NCI-H128 (cell line): Measurements from ENCODE around the gene SUGCT.

ENCODE experiments used
- DNase-seq: peaks from one replicate; lab custom pipeline; 2025; ENCODE audit not compliant: unreplicated experiment; lab: John Stamatoyannopoulos, UW

SUGCT gene

GRCh38 chr7:40843338-40843985, 708.7 kb downstream of the SUGCT start:
- DNase-seq = no peak

DNA sequence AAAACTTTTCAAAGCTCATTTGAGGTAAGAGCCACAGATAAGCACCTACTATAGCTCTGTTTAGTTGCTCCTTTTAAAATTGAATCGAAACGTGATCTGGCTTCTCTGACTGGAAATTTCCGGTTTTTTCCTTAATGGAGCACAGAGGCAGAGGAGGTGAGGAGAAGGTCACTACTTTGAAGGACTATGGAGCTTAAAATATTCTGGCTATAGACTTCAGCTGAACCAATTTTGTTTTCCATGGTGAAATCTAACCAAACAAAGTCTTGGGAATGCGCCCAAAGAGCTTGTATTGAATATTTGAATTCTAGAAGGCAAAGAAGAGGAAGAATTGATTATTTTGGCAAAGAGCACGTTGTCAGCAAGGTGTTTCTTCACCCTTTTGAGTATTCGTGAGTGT, 711.1 kb downstream of the SUGCT start:
- no peak for DNase-seq

DNA sequence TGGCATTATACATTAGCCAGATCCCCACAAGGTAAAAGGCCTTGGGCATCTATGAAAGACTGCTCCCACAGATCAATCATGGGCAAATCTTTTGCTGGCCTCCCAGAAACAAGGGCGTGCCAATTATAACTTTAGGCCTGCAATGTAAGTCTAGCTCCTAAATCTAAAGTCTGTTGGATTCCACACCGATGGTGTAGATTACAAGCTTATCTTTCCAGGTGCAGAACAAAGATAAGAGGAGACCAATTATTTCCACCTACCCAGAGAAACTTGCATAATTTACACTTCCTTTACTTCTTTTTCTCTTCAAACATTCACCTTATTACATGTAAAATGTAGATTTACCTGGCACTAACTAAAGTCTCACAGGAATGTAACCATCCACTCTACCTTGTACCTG, 713.1 kb downstream of the SUGCT start:
- DNase-seq = no peak

- DNase-seq = no peak
Measured at GRCh38 chr7:40848541-40849221, 713.9 kb downstream of the SUGCT start.

DNA sequence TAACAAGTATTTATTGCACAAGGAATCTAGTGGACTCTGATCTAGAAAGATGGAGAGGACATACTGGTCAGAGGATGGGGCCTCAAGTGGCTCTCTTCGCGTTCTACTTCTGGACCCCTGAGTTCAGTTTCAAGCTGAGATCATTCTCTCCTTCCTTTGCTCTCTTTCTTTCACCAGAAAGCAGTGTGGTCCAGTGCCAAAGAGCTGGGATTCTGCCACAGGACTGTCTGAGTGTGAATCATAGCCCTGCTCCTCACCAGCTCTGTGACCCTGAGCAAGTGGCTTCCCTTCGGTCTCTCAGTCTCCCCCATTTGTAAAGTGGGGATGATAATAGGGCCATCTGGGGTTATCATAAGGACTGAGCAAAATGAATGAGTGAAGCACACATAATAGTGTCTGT, 715.2 kb downstream of the SUGCT start:
- no peak for DNase-seq

DNA sequence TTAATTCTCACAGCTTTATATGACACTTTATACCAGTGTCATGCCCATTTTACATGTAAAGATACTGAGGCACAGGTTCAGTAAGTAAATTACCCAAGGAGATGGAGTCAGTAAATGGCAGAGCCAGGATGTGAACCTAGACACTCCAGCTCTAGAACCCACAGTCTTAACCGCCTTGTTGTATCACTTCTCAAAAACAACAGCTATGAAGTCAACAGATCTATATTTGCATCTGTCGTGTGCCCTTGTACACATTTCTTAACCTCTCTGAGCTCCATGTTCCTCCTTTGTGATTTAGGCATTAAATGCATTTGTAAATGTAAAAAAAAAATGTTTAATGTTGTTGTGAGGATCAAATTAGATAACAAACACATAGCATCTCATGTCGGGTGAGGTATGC, 716.2 kb downstream of the SUGCT start:
- DNase-seq = no peak

- DNase-seq = no peak
Measured at GRCh38 chr7:40859076-40859475, 724.3 kb downstream of the SUGCT start.

GRCh38 chr7:40859965-40860543, 725.2 kb downstream of the SUGCT start:
- no peak for DNase-seq

- DNase-seq = no peak
Measured at GRCh38 chr7:40865441-40866233, 730.8 kb downstream of the SUGCT start.

GRCh38 chr7:40866601-40867000, 731.8 kb downstream of the SUGCT start:
- DNase-seq = no peak

DNA sequence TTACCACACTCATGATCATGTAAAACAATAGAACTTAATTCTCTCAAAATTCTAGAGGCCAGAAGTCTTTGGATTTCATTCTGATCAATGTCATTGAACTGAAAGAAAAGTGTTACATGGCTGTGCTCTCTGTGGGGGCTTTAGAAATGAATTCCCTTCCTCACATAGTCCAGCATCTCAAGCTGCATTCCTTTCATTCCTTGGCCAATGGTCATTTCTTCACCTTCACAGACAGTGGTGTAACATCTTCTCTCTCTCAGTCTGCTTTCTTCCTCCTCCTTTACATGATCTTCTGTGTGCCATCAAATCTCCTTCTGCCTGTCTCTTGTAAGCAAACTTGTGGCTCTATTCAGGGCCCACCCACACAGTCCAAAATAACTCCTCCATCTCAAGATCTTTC, 735.3 kb downstream of the SUGCT start:
- no peak for DNase-seq

GRCh38 chr7:40873248-40873647, 738.4 kb downstream of the SUGCT start:
- DNase-seq = no peak

DNA sequence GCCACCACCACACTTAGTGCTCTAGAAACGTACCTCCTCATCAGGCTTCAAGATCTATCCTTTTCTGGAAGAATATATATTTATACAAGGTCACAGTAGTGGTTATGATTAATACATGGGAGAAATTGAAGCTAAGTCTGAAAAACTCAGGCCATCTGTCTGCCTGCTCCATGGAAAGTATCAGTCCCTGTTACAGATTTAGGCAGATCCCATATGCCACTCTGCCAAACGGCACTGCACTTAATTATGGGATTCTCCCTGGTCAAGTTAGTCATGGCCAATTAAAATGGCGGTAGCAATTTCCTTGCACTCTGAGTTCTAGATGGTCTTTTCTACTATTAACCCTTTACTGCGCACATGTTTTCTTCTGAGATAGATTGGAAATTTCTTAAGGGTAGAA, 740.0 kb downstream of the SUGCT start:
- DNase-seq = no peak

DNA sequence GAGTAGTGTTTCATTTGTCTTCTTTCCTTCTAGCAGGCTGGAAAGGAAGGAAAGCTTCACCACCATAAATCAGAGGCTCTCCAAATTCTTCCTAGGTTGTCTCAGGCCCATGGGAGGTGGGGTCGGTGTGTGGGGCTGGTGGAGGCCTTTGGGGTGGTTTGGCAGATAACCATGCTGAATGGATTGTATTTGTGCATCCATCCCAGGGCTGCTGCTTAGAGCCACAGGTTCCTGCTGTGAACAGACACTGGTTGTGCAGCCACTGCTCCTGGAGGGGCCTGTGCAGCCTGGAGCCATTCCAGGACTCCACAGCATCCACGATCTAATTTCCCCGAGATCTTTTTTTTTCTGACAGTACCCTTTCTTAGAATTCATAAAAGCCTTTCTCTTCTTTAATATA, 741.8 kb downstream of the SUGCT start:
- no peak for DNase-seq

DNA sequence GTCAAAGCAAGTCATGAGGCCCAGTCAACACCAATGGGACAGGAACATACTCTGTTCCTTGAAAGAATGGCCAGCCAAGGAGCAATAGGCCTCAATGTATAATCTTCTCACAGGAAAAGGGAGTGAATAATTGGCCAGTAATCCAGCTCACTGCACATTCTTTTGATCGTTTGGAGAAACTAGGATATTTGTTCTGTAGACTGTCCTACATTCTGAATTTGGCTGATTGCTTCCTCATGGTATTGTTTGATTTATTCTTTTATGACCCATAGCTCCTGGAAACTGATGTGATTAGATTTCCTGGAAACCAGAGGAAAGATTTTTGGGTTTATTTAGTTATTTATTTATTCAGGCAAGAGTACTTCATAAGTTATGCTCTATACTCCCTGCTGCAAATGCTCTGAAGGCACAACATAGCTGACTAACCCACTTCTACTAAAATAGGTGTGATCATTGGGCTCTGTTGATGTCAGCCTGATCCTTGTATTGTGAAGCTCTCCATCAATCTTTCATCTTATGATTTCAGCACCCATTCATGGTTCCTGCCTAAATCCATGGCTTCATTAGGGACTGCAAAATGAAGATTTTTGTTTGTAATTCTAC, 745.2 kb downstream of the SUGCT start:
- no peak for DNase-seq

GRCh38 chr7:40880581-40880980, 745.8 kb downstream of the SUGCT start:
- no peak for DNase-seq

- DNase-seq = no peak
Measured at GRCh38 chr7:40881405-40881926, 746.7 kb downstream of the SUGCT start.

DNA sequence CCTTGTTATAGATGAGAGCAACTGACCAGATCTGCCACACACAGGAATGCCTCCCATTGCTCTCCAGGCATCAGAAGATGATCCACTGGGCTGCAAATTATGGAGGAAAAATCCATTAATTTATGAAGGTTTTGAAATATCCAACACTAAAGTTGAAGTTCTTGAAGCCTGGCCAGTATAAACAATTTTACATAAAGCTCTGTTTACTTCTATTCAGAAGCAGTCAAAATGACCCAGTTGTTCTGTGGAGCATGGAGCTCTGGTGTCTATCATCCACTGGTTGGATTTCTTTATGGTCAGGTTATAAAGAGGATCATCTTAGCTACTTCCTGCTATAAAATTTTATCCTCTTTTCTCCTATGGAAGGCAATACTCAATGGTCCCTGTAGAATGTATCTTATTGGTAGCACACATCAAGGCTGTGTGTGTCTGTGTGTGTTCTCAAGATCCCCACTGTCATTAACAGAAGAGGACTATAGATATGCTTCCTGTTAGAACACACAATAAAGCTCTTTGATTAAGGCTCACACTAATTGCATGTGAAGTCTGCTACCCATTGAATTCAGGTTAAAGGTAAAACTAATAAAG, 747.4 kb downstream of the SUGCT start:
- no peak for DNase-seq

GRCh38 chr7:40883826-40884225, 749.0 kb downstream of the SUGCT start:
- no peak for DNase-seq

DNA sequence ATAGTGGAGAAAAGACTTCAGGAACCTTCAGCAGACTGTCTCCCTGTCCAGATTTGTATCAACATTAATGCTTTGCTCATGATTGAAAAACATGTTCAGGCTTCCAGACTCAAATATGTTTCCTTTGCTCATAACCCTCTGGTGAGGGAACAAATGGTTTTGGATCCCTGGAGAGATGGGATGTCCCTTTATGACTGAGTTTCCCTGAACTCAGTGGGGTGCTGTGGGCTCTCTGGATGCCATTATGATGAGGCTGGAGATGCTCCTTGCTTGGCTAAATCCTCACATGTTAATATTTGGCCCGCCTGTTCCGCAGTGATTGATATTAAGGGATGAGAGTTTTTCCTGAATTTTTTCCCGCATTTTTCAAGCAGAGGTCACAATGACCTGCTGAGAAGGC, 749.4 kb downstream of the SUGCT start:
- no peak for DNase-seq

DNA sequence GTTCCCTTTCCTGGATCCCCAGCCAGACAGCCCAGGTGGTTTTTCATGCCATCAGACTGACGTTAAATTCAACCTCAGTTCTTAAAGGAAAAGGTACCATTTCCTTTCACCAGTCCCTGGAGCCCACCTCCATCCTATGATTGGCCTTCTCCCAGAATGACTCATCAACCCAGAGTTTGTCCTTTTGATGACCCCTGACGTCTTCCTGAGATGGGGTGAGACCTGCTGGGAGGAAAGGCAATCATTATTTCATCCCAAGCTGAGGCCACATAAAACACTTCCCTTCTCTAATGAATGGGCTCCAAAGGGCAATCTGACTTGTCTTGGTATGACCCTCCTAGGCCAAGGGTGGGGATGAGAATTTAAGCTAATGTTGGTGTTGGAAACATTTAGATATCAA, 750.7 kb downstream of the SUGCT start:
- no peak for DNase-seq
